Measurements from ENCODE around the gene CDH13.

CDH13 gene

DNA sequence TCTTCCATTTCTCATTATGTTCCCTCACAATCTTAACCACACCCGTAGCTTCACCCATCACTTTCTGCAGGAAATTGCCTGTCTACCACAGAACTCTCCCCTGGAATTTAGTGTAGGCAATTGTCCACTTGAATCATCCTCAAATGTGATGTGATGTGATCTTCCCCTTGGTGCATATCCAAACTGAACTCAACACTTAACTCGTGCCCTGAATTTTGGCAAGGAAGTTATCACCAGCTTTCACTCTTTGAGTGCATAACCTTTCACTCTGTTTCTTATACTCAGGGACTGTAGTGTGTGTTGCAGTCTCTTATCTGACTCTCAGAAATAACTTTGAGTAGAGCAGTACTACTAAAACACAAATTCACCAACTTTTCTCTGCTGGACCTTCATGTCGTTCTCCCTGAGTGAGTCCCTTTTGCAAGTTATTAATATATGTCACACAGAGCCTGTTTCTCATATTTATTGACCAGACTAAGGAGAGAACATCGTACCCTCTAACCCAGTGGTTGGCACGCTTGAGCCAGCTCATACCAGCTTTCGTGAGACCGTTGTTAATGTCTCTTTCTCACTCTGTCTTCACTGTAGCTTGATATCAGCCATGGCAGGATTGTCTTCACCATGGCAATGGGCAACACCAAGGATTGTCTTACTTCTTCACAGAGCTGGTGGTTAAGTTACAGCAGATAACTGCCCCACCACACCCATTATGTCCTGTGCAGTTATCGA, 622.1 kb downstream of the CDH13 start:
- Histone ChIP-seq H3K36me3 (ENCODE audit: low read depth) (no peaks in the 10 kb centered on the region), H3K4me3 (ENCODE audit: severe bottlenecking) (no peak overlapping the region), H3K27me3 (ENCODE audit: insufficient read depth, poor library complexity, severe bottlenecking) (no peaks in the 10 kb centered on the region), H3K27ac (ENCODE audit: poor library complexity, severe bottlenecking) (no peak overlapping the region), H3K4me1 (ENCODE audit: insufficient read depth, poor library complexity, severe bottlenecking) (peaks cover 4% of the 10 kb centered on the region), H3K9me3 (ENCODE audit: severe bottlenecking) (no peaks in the 10 kb centered on the region)
- TF ChIP-seq, protein P1, sequence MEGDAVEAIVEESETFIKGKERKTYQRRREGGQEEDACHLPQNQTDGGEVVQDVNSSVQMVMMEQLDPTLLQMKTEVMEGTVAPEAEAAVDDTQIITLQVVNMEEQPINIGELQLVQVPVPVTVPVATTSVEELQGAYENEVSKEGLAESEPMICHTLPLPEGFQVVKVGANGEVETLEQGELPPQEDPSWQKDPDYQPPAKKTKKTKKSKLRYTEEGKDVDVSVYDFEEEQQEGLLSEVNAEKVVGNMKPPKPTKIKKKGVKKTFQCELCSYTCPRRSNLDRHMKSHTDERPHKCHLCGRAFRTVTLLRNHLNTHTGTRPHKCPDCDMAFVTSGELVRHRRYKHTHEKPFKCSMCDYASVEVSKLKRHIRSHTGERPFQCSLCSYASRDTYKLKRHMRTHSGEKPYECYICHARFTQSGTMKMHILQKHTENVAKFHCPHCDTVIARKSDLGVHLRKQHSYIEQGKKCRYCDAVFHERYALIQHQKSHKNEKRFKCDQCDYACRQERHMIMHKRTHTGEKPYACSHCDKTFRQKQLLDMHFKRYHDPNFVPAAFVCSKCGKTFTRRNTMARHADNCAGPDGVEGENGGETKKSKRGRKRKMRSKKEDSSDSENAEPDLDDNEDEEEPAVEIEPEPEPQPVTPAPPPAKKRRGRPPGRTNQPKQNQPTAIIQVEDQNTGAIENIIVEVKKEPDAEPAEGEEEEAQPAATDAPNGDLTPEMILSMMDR (IDR thresholded peaks at IDR 0.05; ENCODE audit: poor library complexity, severe bottlenecking), result no peak
- DNase-seq (ENCODE audit: low spot score), result no peak
- ATAC-seq (ENCODE audit: low read depth), result no peak

DNA sequence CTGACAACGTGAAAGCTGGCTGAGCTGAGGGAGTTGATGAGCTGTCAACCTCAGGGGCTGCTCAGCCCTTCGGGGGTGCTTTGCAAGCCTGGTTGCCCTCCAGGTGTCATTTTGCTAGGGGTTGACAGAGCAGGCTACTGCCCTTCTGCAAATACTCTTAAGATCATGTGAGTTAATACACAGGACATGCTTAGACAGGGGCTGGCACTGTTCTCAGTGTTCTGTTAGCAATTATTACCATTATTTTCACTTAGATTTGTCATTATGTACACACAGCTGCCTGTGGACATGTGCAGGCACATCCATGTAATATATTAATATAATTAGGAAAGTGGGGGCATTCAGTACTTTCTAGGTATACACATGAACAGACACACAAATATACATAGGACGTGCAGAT, 626.8 kb downstream of the CDH13 start:
- no peak for DNase-seq (ENCODE audit: low spot score)
- TF ChIP-seq, protein P1 (IDR thresholded peaks at IDR 0.05; ENCODE audit: poor library complexity, severe bottlenecking), result no peak
- H3K36me3 ChIP-seq (ENCODE audit: low read depth), result no peaks in the 10 kb centered on the region
- no peaks in the 10 kb centered on the region for H3K27me3 ChIP-seq (ENCODE audit: insufficient read depth, poor library complexity, severe bottlenecking)
- no peak overlapping the region for H3K4me3 ChIP-seq (ENCODE audit: severe bottlenecking)
- peaks cover 4% of the 10 kb centered on the region for H3K4me1 ChIP-seq (ENCODE audit: insufficient read depth, poor library complexity, severe bottlenecking)
- ATAC-seq (ENCODE audit: low read depth), result peak; percentile 52; the same call in 1 of the 3 replicates
- no peak overlapping the region for H3K27ac ChIP-seq (ENCODE audit: poor library complexity, severe bottlenecking)
- H3K9me3 ChIP-seq (ENCODE audit: severe bottlenecking), result no peaks in the 10 kb centered on the region

DNA sequence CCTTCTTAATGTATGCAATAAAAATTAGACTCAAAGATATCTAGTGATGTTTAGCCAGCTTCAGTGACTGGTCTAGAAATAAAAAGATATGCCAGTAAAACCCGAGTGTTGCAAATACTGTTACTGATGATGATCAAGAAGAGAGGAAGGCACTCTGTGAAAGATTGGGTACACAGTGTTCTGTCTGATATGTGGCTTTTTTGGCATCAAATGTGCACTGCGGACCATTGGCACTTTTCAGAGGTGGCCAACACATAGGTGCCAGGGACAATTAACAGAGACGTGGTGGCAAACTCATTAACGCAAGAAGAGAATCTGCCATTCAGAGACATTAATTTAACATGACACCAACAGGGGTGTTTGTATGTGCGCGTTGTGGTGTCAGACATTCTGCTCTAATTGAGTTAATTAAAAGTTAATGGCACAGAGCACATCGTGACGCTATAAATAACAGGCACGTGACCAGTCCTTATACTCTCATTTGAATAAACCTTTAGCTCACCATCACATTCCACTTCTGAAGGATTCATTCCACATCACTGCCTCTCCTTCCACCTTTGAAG, 631.7 kb downstream of the CDH13 start:
- no peak for ATAC-seq (ENCODE audit: low read depth)
- no peaks in the 10 kb centered on the region for H3K9me3 ChIP-seq (ENCODE audit: severe bottlenecking)
- H3K36me3 ChIP-seq (ENCODE audit: low read depth), result no peaks in the 10 kb centered on the region
- H3K27me3 ChIP-seq (ENCODE audit: insufficient read depth, poor library complexity, severe bottlenecking), result no peaks in the 10 kb centered on the region
- no peak for DNase-seq (ENCODE audit: low spot score)
- H3K4me1 ChIP-seq (ENCODE audit: insufficient read depth, poor library complexity, severe bottlenecking), result peaks cover 2% of the 10 kb centered on the region
- TF ChIP-seq, protein P1 (IDR thresholded peaks at IDR 0.05; ENCODE audit: poor library complexity, severe bottlenecking), result no peak
- no peak overlapping the region for H3K4me3 ChIP-seq (ENCODE audit: severe bottlenecking)
- no peak overlapping the region for H3K27ac ChIP-seq (ENCODE audit: poor library complexity, severe bottlenecking)

DNA sequence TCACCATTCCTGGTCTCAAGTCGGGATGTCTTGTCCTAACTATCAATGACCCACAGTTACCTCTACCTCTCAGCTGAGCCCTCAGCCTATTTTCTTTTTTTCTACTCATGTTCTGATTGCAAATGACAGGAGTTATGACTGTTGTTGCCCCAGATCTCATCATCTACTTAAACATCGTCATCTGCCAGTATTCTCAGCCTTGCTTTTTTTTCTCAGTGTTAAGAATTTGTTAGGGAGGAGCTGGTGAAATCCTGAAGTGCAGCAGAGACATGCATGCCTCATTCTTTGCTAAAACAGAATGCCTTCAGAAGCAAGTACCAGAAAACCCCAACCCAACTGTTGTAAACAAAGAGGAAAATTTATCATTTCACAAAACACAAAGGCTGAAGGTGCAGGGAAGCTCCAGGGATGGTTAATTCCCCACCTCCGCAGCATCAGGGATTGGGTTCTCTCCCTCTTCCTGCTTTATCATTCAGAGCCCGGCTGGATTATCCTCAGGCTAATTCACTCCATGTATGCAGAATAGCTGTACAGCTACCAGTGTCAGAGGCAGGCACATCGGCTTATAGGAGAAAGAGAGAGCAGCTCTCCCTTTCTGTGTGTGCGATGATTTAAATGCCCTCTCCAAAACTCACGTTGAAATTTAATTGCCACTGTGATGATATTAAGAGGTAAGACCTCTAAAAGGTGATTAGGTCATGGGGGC, 640.2 kb downstream of the CDH13 start:
- H3K36me3 ChIP-seq (ENCODE audit: low read depth), result no peaks in the 10 kb centered on the region
- DNase-seq (ENCODE audit: low spot score) (no peak), ATAC-seq (ENCODE audit: low read depth) (no peak)
- H3K27ac ChIP-seq (ENCODE audit: poor library complexity, severe bottlenecking), result no peak overlapping the region
- H3K4me1 ChIP-seq (ENCODE audit: insufficient read depth, poor library complexity, severe bottlenecking), result no peaks in the 10 kb centered on the region
- TF ChIP-seq, protein P1 (IDR thresholded peaks at IDR 0.05; ENCODE audit: poor library complexity, severe bottlenecking), result no peak
- no peaks in the 10 kb centered on the region for H3K27me3 ChIP-seq (ENCODE audit: insufficient read depth, poor library complexity, severe bottlenecking)
- no peak overlapping the region for H3K4me3 ChIP-seq (ENCODE audit: severe bottlenecking)
- no peaks in the 10 kb centered on the region for H3K9me3 ChIP-seq (ENCODE audit: severe bottlenecking)

All from RWPE2 (cell line).